PFSK-1 (cell line): Measurements from ENCODE around the gene KIAA1549.

Source experiments
- POLR2AphosphoS5 ChIP-seq: IDR thresholded peaks from 2 replicates; pipeline ENCODE4 v1.6.1; 2012; ENCODE audit warnings: low read depth, mild to moderate bottlenecking, control low read depth, low read length, moderate library complexity
- SIN3A ChIP-seq: IDR thresholded peaks from 2 replicates; pipeline ENCODE4 v1.6.1; 2012; ENCODE audit warnings: mild to moderate bottlenecking, low read length, moderate library complexity, borderline replicate concordance; ENCODE audit not compliant: insufficient read depth
- TAF1 ChIP-seq: IDR thresholded peaks from 2 replicates; pipeline ENCODE4 v1.6.1; 2012; ENCODE audit warnings: low read length, control low read depth, borderline replicate concordance; ENCODE audit not compliant: insufficient read depth
- TF ChIP-seq, protein P1 (sequence below), 2 experiments: IDR thresholded peaks; 2 replicates each; pipeline versions ENCODE4 v1.6.1 to v1.8.0; 2011 to 2012; ENCODE audit warnings: low read depth in 2 of 2, low read length in 2 of 2, control low read depth in 1 of 2, inconsistent platforms in 1 of 2, mild to moderate bottlenecking in 1 of 2, moderate library complexity in 1 of 2; ENCODE audit not compliant: insufficient read depth in 1 of 2

DNA sequence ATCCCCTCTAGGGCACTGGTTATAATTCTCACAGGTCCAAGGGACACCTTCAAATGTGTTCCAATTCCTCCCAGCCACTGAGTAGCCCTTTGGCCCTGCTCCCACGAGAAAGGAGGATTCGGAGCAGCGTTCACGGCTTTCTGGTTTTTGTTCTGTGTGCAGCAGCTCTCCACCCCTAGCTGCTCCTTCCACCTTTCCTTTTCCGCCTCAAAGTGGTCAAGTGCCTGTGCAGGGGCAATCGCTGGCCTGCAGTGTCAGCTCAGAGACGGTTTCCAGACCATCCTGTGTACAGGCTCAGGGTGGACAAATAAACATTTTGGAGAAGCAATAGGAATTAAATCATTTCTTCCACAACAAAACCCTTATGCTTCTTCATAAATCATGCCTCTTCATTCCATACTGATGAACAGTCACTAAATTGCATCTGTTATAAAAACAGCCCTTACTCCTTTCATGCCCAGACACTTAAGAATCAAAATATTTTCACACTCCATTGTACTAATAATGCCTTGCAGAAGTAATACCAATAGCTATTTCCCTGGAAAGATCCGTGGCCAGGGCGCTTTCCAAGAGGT lies 1.1 kb downstream of the KIAA1549 start:
- TF ChIP-seq POLR2AphosphoS5 (no peak), SIN3A (no peak), TAF1 (no peak)
- TF ChIP-seq, protein P1, sequence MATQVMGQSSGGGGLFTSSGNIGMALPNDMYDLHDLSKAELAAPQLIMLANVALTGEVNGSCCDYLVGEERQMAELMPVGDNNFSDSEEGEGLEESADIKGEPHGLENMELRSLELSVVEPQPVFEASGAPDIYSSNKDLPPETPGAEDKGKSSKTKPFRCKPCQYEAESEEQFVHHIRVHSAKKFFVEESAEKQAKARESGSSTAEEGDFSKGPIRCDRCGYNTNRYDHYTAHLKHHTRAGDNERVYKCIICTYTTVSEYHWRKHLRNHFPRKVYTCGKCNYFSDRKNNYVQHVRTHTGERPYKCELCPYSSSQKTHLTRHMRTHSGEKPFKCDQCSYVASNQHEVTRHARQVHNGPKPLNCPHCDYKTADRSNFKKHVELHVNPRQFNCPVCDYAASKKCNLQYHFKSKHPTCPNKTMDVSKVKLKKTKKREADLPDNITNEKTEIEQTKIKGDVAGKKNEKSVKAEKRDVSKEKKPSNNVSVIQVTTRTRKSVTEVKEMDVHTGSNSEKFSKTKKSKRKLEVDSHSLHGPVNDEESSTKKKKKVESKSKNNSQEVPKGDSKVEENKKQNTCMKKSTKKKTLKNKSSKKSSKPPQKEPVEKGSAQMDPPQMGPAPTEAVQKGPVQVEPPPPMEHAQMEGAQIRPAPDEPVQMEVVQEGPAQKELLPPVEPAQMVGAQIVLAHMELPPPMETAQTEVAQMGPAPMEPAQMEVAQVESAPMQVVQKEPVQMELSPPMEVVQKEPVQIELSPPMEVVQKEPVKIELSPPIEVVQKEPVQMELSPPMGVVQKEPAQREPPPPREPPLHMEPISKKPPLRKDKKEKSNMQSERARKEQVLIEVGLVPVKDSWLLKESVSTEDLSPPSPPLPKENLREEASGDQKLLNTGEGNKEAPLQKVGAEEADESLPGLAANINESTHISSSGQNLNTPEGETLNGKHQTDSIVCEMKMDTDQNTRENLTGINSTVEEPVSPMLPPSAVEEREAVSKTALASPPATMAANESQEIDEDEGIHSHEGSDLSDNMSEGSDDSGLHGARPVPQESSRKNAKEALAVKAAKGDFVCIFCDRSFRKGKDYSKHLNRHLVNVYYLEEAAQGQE (IDR thresholded peaks at IDR 0.05; ENCODE audit: insufficient read depth in 1 of 2, low read depth in 2 of 2, low read length in 2 of 2): no peak
